Sigmoid colon (tissue), 7 donors: ENCODE data around the gene NFIB. TPM values are rescaled to one million over a fixed set of nuclear protein-coding genes. Genes with fewer than 3 reads are reported as not detected.

Experiments
- DNase-seq: peaks from one replicate; pipeline ENCODE4 v3.0.0-alpha.2; 2019
- H3K27ac ChIP-seq, 4 donors: fragments of 200-600 bp; sonication (generic); one replicate each; pipeline ENCODE4 v1.5.1; 2016 to 2019; ENCODE audit warnings: mild to moderate bottlenecking in 1 of 4
- H3K27me3 ChIP-seq, 3 donors: fragments of 200-600 bp; sonication (generic); one replicate each; pipeline ENCODE4 v1.5.1; 2019; ENCODE audit warnings: mild to moderate bottlenecking in 1 of 3
- H3K36me3 ChIP-seq, 4 donors: fragments of 200-600 bp; sonication (generic); one replicate each; pipeline ENCODE4 v1.5.1; 2016 to 2019
- H3K4me1 ChIP-seq, 4 donors: fragments of 200-600 bp; sonication (generic); one replicate each; pipeline ENCODE4 v1.5.1; 2017 to 2019
- H3K4me3 ChIP-seq, 4 donors: fragments of 200-600 bp; sonication (generic); one replicate each; pipeline ENCODE4 v1.5.1; 2017 to 2019; ENCODE audit warnings: mild to moderate bottlenecking in 2 of 4, moderate library complexity in 1 of 4
- H3K9me3 ChIP-seq, 4 donors: fragments of 200-600 bp in 3 of 4; sonication (generic) in 3 of 4; one replicate each; pipeline versions ENCODE4 v1.5.1 to v1.6.1; 2013 to 2019
- EP300 ChIP-seq, 4 donors: sonication (generic); formaldehyde crosslinking; IDR thresholded peaks; one replicate each; pipeline ENCODE4 v1.6.1; 2017; ENCODE audit warnings: antibody characterized with exemption in 4 of 4
- POLR2A ChIP-seq, 2 donors: fragments of 450-650 bp; IDR thresholded peaks; one replicate each; pipeline ENCODE4 v1.6.1; 2016; ENCODE audit warnings: antibody characterized with exemption in 2 of 2, mild to moderate bottlenecking in 2 of 2, moderate library complexity in 2 of 2
- POLR2AphosphoS5 ChIP-seq, 4 donors: sonication (generic); formaldehyde crosslinking; IDR thresholded peaks; one replicate each; pipeline ENCODE4 v1.6.1; 2017; ENCODE audit warnings: antibody characterized with exemption in 4 of 4
- WGBS, 2 donors: extraction: QIAGEN DNeasy Blood & Tissue Kit; methylation state at CpG; one replicate each; pipeline ENCODE4 v1.1.7; 2013; 5-methylcytosine and 5-hydroxymethylcytosine counted together
- intact Hi-C: fragments of 100-400 bp; cut with DNase I; formaldehyde crosslinking; loops from one replicate; pipeline ENCODE4 v1.15.1; 2023
- polyA plus RNA-seq, 3 donors: library from polyadenylated mRNA; stranded (reverse); fragments of 200-250 nt; gene quantifications; one replicate each; pipeline ENCODE4 v1.2.3, GENCODE V29; 2013
- total RNA-seq, 4 donors: library from RNA; depleted of rRNA; stranded (reverse); fragments of >200 nt; gene quantifications; one replicate each; pipeline ENCODE4 v1.1.0, GENCODE V29; 2016
- TF ChIP-seq, protein P1 (sequence below), 4 experiments: fragments of 450-650 bp in 3 of 4; fragments of 200-600 bp in 1 of 4; IDR thresholded peaks; one replicate each; pipeline ENCODE4 v1.5.1; 2016 to 2019; ENCODE audit warnings: antibody characterized with exemption in 4 of 4, mild to moderate bottlenecking in 3 of 4, moderate library complexity in 2 of 4
- donor health status: healthy with polysubstance abuse.
- donor health status: Bipolar disorder and iron deficiency.
- donor health status: healthy.

Gene NFIB
- total and polyA plus RNA-seq, 7 donors = 3.7 to 129 (median 45.3) TPM

DNA sequence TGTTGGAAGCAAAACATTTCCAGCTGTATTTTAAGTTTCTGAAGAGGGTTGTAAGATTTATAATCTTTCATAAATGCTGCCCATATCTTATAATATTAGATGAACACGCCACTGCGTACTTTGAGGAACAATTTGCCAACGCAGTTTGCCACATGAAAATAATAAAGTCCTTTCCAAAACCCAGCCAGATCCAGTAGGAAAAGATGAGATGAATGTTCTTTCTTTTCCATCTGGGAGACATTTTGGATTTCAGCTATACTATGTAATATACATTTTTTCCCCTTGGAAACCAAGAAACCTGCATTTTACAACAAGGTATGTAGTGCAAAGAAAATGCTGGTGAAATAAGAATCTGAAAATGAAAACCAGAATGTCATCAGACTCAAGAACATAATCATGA lies 125.4 kb downstream of the NFIB start:
- H3K27ac ChIP-seq = no peak overlapping the region
- peaks cover 0 to 65% (median 33%) of the 10 kb centered on the region in 4 donors for H3K4me1 ChIP-seq
- H3K4me3 ChIP-seq = no peak overlapping the region
- no peak for DNase-seq
- WGBS, 2 donors = 81 to 94% methylated on average over 3 of the region's 3 CpGs
- TF ChIP-seq EP300 (IDR thresholded peaks at IDR 0.05) (no peak), POLR2A (IDR thresholded peaks at IDR 0.05) (no peak), POLR2AphosphoS5 (IDR thresholded peaks at IDR 0.05) (no peak)
- TF ChIP-seq, protein P1, sequence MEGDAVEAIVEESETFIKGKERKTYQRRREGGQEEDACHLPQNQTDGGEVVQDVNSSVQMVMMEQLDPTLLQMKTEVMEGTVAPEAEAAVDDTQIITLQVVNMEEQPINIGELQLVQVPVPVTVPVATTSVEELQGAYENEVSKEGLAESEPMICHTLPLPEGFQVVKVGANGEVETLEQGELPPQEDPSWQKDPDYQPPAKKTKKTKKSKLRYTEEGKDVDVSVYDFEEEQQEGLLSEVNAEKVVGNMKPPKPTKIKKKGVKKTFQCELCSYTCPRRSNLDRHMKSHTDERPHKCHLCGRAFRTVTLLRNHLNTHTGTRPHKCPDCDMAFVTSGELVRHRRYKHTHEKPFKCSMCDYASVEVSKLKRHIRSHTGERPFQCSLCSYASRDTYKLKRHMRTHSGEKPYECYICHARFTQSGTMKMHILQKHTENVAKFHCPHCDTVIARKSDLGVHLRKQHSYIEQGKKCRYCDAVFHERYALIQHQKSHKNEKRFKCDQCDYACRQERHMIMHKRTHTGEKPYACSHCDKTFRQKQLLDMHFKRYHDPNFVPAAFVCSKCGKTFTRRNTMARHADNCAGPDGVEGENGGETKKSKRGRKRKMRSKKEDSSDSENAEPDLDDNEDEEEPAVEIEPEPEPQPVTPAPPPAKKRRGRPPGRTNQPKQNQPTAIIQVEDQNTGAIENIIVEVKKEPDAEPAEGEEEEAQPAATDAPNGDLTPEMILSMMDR (IDR thresholded peaks at IDR 0.05) = no peak
- intact Hi-C loops = no loop called here
- no peaks in the 10 kb centered on the region for H3K27me3 ChIP-seq
- no peaks in the 10 kb centered on the region for H3K9me3 ChIP-seq
- H3K36me3 ChIP-seq = no peaks in the 10 kb centered on the region

DNA sequence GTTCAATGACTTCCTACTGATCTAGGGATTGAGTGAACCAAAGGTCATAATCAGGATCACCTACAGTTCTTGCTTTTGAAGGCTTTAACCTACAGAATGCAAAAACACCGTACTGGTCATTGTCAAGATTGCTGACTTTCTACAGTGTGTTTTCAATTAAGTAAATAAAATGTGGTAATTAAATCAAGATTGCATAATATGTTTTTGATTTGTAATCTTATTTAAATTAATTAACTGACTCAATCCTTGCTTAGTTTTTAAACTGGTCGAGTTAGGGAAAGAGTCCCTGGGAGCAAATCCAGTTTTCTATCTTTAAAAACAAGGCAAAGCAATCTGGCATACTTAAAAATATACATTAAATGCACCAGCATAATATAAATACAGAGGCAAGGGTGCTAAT lies 125.9 kb downstream of the NFIB start:
- Histone ChIP-seq H3K4me1 (peaks cover 0 to 60% (median 31%) of the 10 kb centered on the region in 4 donors), H3K9me3 (no peaks in the 10 kb centered on the region), H3K27me3 (no peaks in the 10 kb centered on the region), H3K27ac (no peak overlapping the region), H3K4me3 (no peak overlapping the region), H3K36me3 (no peaks in the 10 kb centered on the region)
- DNase-seq = no peak
- 83 to 84% methylated on average over 2 of the region's 2 CpGs for WGBS, 2 donors
- intact Hi-C loops = no loop called here
- TF ChIP-seq POLR2AphosphoS5 (IDR thresholded peaks at IDR 0.05) (no peak), POLR2A (IDR thresholded peaks at IDR 0.05) (no peak)

DNA sequence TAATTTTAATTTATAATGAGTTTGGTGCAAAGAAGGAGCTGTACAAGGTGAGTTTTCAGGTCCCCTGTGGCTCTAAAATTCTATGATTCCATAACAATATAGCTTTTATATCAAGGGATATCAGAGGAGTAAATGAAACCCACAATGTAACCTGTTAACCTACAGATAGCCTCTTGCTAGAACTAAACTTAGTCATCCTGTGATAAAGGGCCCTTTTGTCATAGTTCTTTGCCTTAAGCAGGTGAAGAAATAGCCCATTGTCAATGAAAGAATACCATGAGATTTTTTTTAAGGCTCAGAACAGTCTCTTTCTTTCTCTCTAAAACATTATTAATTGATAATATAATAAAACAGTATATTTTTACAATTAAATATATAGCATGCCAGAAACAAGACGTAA lies 127.8 kb downstream of the NFIB start:
- no peak for DNase-seq
- Histone ChIP-seq H3K27me3 (no peaks in the 10 kb centered on the region), H3K27ac (no peak overlapping the region), H3K4me1 (peaks cover 0 to 63% (median 39%) of the 10 kb centered on the region in 4 donors), H3K4me3 (no peak overlapping the region), H3K9me3 (no peaks in the 10 kb centered on the region), H3K36me3 (no peaks in the 10 kb centered on the region)
- WGBS, 2 donors = 90 to 93% methylated on average over 1 of the region's 1 CpG
- TF ChIP-seq POLR2A (IDR thresholded peaks at IDR 0.05) (no peak), POLR2AphosphoS5 (IDR thresholded peaks at IDR 0.05) (no peak), EP300 (IDR thresholded peaks at IDR 0.05) (no peak)
- TF ChIP-seq, protein P1 (IDR thresholded peaks at IDR 0.05) = no peak
- intact Hi-C loops = no loop called here

DNA sequence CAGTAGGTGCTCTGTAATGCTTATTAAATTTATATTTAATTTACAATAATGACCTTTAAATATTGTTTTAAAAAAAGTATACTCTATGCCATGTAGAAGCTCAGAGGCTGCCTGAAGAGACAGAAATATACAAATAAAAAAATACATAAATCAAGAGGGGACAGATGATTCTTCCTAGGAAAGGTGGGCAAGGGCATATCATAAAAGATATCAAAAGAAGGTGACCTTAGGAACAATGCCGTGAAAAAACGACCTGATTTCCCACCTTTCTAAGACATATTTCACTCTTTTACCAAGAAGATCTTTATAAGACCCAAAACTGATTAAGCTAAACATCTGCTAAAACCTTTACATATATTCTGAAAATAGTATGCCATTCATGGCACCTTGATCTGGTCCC lies 128.9 kb downstream of the NFIB start:
- DNase-seq = no peak
- Histone ChIP-seq H3K4me3 (no peak overlapping the region), H3K36me3 (no peaks in the 10 kb centered on the region), H3K27me3 (no peaks in the 10 kb centered on the region), H3K27ac (no peak overlapping the region), H3K9me3 (no peaks in the 10 kb centered on the region), H3K4me1 (peaks cover 0 to 72% (median 43%) of the 10 kb centered on the region in 4 donors)
- intact Hi-C loops = no loop called here
- WGBS, 2 donors = 94 to 95% methylated on average over 2 of the region's 2 CpGs
- TF ChIP-seq EP300 (IDR thresholded peaks at IDR 0.05) (no peak), POLR2A (IDR thresholded peaks at IDR 0.05) (no peak), POLR2AphosphoS5 (IDR thresholded peaks at IDR 0.05) (no peak)
- TF ChIP-seq, protein P1 (IDR thresholded peaks at IDR 0.05) = no peak

DNA sequence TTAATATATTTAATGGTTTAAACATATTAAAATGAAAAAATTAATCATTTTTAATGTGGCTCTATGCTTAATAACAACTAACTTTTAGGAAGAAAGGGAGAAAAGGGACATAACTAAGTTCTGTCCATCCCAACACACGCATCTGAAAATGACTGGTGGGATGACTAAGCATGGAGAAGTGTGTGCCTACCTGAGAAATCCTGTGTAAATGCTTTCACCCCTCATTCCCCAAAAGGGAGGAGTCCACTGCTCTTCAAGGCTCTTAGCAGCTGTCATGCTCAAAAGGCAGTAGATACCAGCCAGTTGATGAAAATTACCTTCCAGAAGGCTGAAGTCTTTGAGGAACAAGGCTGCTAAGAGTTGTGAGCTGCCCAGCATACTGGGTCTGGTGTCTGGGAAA lies 130.9 kb downstream of the NFIB start:
- no peaks in the 10 kb centered on the region for H3K36me3 ChIP-seq
- no peaks in the 10 kb centered on the region for H3K9me3 ChIP-seq
- intact Hi-C loops = no loop called here
- no peak for TF ChIP-seq POLR2A (IDR thresholded peaks at IDR 0.05)
- TF ChIP-seq POLR2AphosphoS5 (IDR thresholded peaks at IDR 0.05) = no peak
- TF ChIP-seq, protein P1 (IDR thresholded peaks at IDR 0.05) = no peak
- no peak for TF ChIP-seq EP300 (IDR thresholded peaks at IDR 0.05)
- no peak for DNase-seq
- no peaks in the 10 kb centered on the region for H3K27me3 ChIP-seq
- H3K4me1 ChIP-seq = peaks cover 0 to 68% (median 41%) of the 10 kb centered on the region in 4 donors
- H3K4me3 ChIP-seq = no peak overlapping the region
- WGBS, 2 donors = 83 to 91% methylated on average over 1 of the region's 1 CpG
- H3K27ac ChIP-seq = no peak overlapping the region
